GM12801 (cell line): Measurements from ENCODE around the gene LGI2.

ENCODE experiments used
- TF ChIP-seq, protein P1 (sequence below): IDR thresholded peaks from one replicate; pipeline ENCODE4 v1.5.1; 2011; ENCODE audit warnings: control low read depth; ENCODE audit not compliant: insufficient read length; ENCODE audit errors: extremely low read depth

Gene LGI2, protein sequence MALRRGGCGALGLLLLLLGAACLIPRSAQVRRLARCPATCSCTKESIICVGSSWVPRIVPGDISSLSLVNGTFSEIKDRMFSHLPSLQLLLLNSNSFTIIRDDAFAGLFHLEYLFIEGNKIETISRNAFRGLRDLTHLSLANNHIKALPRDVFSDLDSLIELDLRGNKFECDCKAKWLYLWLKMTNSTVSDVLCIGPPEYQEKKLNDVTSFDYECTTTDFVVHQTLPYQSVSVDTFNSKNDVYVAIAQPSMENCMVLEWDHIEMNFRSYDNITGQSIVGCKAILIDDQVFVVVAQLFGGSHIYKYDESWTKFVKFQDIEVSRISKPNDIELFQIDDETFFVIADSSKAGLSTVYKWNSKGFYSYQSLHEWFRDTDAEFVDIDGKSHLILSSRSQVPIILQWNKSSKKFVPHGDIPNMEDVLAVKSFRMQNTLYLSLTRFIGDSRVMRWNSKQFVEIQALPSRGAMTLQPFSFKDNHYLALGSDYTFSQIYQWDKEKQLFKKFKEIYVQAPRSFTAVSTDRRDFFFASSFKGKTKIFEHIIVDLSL

DNA sequence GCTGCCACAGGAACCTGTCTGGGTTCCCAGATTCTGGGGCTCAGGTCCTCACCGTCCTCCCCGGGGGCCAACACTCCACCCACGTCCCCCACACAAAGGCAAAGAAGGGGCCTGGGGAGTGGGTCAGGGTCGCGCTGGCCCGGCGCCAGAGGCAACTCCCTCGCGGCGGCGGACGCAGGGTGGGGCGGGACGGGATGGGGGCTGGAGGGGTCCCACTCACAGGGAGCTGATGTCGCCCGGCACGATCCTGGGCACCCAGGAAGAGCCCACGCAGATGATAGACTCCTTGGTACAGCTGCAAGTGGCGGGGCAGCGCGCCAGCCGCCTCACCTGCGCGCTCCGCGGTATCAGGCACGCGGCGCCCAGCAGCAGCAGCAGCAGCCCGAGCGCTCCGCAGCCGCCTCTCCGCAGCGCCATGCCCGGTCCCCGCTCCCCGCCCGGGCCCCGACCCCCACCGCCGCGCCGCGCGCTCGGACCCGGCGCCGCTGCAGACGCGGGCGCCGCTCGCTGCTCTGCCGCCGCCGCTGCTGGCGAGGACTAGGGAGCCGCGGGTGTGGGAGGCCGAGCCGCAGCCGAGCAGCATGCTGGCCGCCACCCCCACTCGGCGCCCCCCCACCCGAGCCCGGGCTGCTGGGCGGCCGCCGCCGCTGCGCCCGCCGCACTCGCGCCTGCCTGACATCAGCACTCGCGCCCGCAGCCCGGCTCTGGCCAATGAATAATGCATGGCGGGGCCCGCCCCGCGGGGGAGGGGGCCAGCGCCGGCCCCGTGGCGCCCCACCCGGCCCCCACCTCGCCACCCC is at the start of gene LGI2:
TSS of gene LGI2 (minus strand) at position 670 of the 800 bp plus-strand sequence. CDS start at position 417, 253 bp downstream.
- TF ChIP-seq, protein P1, sequence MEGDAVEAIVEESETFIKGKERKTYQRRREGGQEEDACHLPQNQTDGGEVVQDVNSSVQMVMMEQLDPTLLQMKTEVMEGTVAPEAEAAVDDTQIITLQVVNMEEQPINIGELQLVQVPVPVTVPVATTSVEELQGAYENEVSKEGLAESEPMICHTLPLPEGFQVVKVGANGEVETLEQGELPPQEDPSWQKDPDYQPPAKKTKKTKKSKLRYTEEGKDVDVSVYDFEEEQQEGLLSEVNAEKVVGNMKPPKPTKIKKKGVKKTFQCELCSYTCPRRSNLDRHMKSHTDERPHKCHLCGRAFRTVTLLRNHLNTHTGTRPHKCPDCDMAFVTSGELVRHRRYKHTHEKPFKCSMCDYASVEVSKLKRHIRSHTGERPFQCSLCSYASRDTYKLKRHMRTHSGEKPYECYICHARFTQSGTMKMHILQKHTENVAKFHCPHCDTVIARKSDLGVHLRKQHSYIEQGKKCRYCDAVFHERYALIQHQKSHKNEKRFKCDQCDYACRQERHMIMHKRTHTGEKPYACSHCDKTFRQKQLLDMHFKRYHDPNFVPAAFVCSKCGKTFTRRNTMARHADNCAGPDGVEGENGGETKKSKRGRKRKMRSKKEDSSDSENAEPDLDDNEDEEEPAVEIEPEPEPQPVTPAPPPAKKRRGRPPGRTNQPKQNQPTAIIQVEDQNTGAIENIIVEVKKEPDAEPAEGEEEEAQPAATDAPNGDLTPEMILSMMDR: no peak

DNA sequence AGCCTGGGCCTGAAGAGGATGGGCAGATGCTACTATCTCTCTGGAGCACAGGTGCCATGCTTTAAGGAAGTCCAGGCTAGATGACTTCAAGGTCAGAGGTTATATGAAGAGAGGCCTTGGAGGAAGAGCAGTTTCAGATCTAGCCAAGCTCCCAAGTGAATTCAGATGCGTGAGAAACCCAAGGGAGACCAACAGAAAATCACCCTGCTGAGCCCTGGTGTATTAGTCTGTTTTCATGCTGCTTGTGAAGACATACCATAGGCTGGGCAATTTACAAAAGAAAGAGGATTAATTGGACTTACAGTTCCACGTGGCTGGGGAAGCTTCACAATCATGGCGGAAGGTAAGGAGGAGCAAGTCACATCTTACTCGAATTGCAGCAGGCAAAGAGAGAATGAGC is 47.8 kb upstream of the LGI2 start:
- TF ChIP-seq, protein P1: no peak

DNA sequence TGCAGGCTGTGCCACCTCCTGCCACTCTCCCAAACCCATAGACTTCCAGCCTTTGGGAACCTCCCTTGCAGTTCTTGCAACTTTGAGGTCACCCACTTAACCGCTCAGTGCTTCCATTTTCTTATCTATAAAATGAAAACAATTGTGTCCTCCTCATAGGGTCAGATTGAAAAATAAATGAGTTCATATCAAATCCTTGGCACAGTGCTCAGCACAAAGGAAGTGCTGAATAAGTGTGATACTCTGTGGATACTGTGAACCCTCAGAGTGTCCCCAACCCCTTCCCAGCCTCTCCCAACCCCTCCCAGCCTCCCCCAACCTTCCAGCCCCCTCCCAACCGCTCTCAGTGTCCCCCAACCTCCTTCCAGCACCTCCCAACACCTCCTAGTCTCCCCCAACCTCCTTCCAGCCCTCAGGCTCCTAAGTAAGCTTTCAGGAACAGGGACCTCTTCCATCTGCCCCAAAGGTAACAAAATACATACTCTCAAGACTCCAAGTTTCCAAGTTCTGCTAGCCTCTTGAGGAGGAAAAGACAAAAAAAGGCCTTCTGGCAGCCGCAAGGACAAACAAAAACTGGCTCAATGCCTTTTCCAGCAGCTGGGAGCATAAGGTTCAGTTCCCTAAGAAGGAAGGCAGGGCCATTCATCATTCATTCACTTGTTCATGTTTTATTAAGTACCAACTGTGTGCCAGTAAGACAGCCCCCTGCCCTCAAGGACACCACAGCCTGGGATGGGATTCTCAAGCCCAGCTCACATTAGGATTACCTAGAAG is 46.1 kb upstream of the LGI2 start:
- TF ChIP-seq, protein P1: no peak

DNA sequence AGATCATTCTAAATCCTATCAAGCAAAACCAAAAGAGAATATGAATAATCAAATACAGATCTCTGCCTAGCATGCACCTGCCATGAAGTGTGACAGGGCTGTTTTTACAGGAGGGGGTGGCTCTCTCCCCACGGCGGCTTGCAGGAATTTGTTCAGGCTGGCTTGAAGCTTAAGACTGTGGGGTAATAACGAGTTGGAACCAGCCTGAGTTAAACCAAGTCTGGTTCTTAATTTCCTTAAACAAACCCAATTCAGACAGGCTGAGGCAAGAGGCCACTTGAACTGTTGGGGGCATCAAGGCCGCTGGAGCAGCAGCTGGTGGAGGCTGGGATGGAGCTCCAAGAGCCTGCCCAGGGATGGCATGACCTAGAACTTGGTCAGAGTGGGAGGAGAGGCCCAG is 45.1 kb upstream of the LGI2 start:
- TF ChIP-seq, protein P1: no peak

DNA sequence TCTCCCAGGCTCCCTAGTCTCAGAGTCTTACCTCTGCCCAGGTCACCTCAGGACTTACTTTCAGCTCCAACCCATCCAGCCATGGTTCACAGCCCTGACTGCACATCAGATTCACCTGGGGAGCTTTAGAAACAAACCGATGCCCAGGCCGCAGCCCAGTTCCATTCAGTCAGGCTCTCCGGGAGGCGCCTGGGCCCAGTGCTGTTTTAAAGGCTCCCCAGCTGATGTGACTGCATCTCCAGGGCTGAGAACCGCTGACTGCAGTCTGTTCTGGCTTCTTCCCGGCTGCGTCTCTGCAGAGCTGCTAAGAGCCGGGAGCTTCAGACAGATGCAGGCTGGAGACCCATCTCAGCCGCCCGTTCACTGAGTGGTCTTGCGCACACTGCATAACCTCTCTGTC is 44.4 kb upstream of the LGI2 start:
- TF ChIP-seq, protein P1: no peak

DNA sequence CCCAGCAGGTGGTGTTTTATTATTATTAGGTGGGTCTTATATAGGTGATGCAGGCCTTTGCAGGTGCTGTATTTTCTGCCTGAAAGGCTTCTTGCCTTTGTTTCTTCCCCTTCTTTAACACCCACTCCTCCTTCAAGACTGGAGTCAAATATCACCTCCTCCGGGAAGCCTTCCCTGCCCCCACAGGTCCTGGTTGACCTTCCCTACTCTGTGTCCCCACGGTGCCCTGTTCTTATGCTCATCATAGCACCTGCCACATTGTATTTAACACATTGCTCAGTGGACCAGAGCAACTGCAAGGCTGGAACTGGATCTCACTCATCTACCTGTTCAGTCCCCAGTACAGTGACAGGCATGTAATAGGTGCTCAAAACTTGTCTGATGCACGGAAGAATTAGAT is 39.8 kb upstream of the LGI2 start:
- TF ChIP-seq, protein P1: no peak
